NCI-H345 (cell line): ENCODE results near the gene MGAT5B.
"Not testable (repeated sequence)": the region's sequence is repeated elsewhere in the genome, so short reads cannot be mapped to it uniquely, and the experiment has no call there.

Experiments used
- DNase-seq: peaks from one replicate; lab custom pipeline; 2025; lab: John Stamatoyannopoulos, UW

MGAT5B gene

GRCh38 chr17:76978050-76978449 lies 109.8 kb downstream of the MGAT5B start:
- DNase-seq = not testable (repeated sequence)

GRCh38 chr17:76981545-76982295 lies 113.5 kb downstream of the MGAT5B start:
- no peak for DNase-seq

GRCh38 chr17:76982408-76983074 lies 114.3 kb downstream of the MGAT5B start:
- DNase-seq = no peak

GRCh38 chr17:76983075-76983775 lies 115.0 kb downstream of the MGAT5B start:
- DNase-seq = no peak

GRCh38 chr17:76986365-76986764 lies 118.2 kb downstream of the MGAT5B start:
- DNase-seq = no peak

- no peak for DNase-seq
These were observed 119.4 kb downstream of the MGAT5B start for GRCh38 chr17:76987486-76988093.

- no peak for DNase-seq
These were observed 120.6 kb downstream of the MGAT5B start for GRCh38 chr17:76988796-76989195.

GRCh38 chr17:76989519-76989918 lies 121.3 kb downstream of the MGAT5B start:
- no peak for DNase-seq

- no peak for DNase-seq
These were observed 124.7 kb downstream of the MGAT5B start for GRCh38 chr17:76992891-76993290.

- no peak for DNase-seq
These were observed 125.4 kb downstream of the MGAT5B start for GRCh38 chr17:76993651-76994050.

GRCh38 chr17:76994237-76994637 lies 126.0 kb downstream of the MGAT5B start:
- DNase-seq = no peak

- DNase-seq = peak; percentile 85
These were observed 127.3 kb downstream of the MGAT5B start for GRCh38 chr17:76995387-76996105.

- no peak for DNase-seq
These were observed 128.8 kb downstream of the MGAT5B start for GRCh38 chr17:76996741-76997694.

- no peak for DNase-seq
These were observed 129.9 kb downstream of the MGAT5B start for GRCh38 chr17:76997981-76998531.

GRCh38 chr17:76998839-76999238 lies 130.6 kb downstream of the MGAT5B start:
- DNase-seq = no peak
